DMS114 treated with DMSO at 0.1 percent for 48 hours (cell line): ENCODE results near the gene ASB8.
"Not testable (repeated sequence)": the region's sequence is repeated elsewhere in the genome, so short reads cannot be mapped to it uniquely, and the experiment has no call there.

ENCODE experiments used
- DNase-seq: peaks from one replicate; lab custom pipeline; 2025; ENCODE audit not compliant: unreplicated experiment; lab: John Stamatoyannopoulos, UW

ASB8 gene

DNA sequence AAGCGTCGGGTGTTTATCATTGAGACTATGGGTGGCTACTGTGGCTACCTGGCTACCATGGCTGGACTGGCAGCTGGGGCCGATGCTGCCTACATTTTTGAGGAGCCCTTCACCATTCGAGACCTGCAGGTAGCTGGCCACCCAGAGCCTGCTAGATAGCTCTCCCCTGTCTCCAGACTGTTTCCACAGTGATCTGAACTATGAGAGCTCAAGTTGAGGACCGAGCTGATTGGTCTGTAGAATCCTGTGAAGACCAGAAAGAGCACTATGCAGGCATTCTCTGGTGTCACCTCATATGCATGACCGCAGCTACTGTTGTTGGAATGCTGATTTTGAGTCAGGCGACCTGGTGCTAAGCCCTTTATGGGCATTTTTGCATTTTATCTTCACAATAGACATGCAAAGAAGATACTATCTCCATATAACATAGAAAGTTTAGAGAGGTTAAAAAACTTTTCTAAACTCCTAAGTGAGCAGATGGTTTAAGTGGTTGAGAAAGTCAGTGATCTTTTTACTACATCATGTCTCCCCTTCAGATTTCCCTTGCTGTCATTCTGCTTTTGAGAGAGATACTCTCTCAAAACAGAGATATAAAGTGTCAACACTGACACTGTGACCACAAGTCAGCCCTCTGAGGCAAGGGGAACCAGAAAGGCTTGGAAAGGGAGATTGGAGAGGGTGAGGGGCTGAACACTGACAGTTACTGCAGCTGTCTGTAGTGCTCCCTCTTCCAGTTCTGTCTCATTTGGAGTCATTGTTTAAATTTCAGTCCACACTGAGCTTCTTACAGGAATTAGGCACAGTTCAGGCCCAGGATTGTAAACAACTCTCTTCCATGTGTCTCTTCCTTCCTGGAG is 14.3 kb downstream of the ASB8 start:
- no peak for DNase-seq

GRCh38 chr12:48135027-48135426 is 22.3 kb downstream of the ASB8 start:
- DNase-seq = no peak

GRCh38 chr12:48132826-48133225 is 24.5 kb downstream of the ASB8 start:
- no peak for DNase-seq

DNA sequence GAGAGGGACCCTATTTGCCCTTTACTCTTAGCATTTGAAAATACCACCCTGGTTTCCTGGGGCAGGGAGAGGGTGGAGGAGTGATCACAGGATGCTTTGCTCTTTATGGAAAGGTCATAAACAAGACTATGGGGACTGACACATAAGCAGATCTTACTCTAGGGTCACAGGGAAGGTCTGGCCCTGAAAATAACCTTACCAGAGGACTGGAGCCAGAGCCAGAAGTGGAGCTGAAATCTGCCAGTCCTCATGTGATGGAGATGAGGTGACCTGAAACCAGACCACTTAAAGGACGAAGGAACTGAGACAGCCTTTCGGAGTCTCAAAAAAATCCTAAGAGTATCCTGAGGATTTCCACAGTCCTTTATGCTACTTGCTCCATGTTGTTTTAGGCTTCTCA is 25.8 kb downstream of the ASB8 start:
- no peak for DNase-seq

- DNase-seq = no peak
Observed at GRCh38 chr12:48129376-48129775, 27.9 kb downstream of the ASB8 start.

- no peak for DNase-seq
Observed at GRCh38 chr12:48128800-48129199, 28.5 kb downstream of the ASB8 start.

DNA sequence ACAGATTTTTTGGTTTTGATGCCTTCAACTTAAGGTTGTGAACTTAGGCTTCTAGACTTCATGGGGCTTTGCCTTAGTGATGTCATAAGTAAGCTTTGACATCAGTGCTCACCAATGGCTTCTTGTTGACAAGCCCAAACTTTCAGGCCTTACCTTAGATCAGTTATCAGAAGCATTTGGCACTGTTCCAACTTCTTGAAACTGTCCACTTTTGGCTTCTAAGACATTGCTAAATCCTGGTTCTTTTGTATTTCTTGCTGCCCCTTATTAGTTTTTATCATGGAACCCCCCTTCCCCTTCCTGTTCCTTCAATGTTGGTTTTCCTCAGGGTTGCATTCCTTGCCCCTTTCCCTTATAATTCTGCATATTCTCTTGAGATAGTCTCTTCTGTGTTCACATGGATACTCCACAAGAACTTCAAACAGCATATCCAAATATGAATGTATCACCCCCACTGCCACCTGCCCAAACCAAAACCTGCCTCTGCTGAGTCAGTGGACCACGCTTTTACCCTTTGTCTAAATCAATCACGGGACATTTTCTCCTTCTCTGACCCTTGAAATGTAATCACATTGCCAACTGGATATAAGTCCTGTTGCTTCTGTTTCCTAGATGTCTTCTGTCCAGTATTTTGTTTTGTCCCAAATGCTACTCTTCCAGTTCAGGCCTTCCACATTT is 30.2 kb downstream of the ASB8 start:
- DNase-seq = no peak

DNA sequence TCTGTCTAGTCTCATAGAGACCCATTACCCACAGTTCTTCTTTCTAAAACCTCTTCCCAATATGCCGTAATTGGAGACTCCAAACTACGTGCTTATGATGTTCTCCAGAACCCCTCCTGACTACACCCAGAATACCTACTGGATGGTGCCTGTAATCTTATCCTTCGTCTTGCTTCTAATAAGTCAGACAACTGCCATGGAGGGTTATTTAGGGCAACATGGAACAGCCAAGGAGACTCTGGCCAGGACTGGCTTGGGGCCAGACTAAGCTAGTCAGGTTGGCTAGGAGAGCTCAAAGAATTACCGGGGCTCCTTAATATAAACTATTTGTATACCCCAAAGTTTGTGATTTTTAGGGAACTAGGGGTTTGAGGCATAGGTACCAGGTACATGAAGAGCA is 31.3 kb downstream of the ASB8 start:
- DNase-seq = no peak

GRCh38 chr12:48125542-48125941 is 31.8 kb downstream of the ASB8 start:
- not testable (repeated sequence) for DNase-seq

GRCh38 chr12:48123169-48123568 is 34.1 kb downstream of the ASB8 start:
- DNase-seq = no peak

DNA sequence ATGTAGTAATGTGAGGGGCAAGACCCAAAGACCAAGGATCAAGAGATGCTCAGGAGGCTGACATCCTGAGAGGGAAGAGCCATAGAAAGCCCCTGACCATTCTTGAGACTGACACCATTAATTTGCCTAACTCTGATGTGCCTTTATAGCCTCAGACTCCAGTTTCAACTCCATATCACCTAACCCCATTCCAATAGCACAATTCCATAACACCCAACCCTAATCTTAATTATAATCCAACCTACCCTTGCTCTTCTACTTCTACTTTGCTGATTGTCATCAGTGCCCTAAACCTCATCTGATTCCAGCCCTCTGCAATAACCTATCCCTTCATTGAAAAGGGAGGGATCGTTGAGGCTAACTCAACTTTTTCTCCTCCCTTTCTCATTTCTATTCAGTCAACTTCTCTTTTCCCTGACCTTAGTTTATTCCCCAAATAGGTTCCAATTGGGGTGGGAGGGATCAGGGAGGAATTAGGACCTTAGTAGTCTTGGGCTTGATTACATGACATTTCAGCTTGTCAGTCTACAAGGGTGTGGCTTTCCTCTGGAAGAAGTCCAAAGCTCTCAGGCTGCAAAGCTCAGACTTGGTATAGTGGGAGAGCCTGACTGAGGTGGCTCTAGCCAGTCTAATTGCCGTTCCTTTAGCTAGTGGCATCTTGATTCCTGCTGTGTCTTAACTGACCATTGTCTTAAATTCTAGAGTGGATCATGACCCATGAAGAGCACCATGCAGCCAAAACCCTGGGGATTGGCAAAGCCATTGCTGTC is 35.1 kb downstream of the ASB8 start:
- DNase-seq = no peak

DNA sequence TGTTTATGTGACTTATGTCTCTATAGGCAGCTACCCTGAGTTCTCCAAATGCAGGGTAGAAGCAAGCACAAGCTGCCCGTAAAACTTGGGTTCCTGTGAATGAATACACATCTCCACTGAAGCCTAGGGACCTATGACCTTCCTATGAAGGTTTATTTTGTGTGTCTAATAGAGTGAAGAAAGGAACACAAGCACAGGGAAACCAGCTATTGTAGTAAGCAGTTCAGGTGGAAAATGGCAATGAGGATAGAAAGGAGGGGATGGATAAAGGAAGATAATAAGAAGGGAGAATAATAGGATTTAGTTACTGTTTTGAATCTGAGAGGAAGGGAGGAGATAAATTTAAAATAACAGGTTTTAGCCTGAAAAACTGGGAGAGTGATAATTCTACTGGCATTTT is 35.8 kb downstream of the ASB8 start:
- DNase-seq = no peak

GRCh38 chr12:48119834-48120195 is 37.5 kb downstream of the ASB8 start:
- DNase-seq = no peak

DNA sequence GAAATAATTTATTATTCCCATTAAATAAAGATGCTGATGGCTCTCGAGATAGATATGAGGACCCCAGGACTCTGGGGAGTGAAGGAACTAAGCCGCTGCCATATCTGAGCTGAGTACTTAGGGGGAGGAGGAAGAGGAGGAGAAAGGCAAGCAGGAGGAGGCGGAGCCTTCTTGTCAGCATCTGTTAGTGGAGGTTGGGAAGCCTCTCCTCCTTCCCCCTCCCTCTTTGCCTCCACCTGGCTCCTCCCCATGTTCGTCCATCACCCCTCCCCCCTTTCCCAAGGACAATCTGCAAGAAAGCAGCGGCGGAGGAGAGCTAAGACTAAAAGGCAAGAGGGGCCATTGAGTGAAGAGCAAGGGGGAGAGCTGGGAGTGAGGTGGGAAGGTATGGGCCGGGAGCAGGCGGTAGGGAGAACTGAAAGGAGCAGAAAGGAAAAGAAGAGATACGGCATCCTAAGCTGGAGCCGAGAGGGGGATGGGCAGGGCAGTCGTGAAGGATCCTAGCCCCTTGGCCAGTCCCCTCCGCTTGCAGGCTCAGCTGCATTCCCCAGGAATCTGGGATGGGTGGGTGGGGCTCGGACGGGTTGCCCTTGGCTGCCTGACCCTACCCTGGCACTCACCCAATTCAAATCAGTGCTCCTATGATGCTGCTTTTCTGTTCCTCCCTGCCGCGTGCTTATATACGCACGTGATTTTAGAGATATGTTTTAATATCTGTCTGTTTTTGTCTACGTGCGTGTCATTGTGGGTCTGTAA is 38.1 kb downstream of the ASB8 start, which contains the start of gene PFKM:
Gene PFKM, plus strand, starts transcription at position 287 of the 756 bp plus-strand sequence. CDS start 3,411 bp downstream, outside the sequence.
- DNase-seq = peak; percentile 95

DNA sequence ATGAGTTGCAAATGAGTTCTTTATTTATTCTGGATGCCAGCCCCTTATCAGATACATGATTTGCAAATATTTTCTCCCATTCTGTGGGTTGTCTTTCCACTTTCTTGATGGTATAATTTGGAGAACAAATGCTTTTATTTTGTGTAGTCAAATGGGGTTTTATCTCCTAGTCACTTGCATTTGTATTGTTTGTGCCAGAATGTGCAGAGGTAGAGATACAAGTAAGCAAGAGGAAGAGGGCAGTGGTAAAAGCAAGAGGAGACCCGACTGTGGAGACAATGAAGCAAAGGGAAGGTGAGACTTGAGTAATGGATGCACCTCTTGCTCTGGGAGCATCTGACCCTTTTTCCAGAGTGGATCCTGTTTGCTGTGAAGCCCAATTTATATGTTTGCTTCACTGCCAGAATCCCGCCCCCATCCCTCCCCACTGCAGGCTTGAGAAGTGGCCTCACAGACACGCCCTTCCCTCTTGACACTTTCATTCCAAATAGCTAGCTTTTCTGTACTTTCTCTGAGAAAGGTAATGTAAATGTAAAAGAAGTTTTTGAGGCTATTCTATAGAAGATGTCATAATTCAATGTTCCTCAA is 38.9 kb downstream of the ASB8 start:
- no peak for DNase-seq

DNA sequence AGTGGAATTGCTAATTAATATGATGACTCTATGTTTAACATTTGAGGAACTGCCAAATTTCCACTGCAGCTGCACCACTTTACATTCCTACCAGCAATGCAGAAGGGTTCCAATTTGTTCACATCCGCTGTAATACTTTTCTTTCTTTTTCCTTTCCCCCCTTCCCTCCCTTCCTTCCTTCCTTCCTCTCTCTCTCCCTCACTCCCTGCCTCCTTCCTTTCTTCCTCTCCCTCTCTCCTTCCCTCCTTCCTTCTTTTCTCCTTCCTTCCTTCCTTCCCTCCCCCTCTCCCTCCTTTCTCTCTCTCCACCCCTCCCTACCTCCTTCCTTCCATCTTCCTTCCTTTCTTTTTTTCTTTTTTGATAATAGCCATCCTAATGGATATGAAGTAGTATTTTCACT is 41.4 kb downstream of the ASB8 start:
- no peak for DNase-seq

DNA sequence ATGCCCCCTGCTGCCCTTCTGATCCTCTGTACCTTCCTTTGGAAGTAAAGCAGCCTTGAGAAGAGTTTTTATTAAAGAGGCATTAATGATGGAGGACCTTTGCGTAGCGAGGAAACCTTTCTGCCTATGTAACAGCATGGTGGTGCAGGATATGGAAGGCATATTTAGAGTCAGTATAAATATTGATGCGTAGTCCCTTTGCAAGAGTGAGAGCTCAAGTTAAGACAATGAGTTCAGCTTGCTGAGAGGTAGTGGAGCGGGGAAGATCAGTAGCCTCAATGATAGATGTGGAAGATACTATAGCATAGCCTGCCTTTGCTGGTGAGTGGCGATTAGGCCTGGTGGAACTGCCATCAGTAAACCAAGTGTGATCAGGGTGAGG is 46.0 kb downstream of the ASB8 start:
- not testable (repeated sequence) for DNase-seq

DNA sequence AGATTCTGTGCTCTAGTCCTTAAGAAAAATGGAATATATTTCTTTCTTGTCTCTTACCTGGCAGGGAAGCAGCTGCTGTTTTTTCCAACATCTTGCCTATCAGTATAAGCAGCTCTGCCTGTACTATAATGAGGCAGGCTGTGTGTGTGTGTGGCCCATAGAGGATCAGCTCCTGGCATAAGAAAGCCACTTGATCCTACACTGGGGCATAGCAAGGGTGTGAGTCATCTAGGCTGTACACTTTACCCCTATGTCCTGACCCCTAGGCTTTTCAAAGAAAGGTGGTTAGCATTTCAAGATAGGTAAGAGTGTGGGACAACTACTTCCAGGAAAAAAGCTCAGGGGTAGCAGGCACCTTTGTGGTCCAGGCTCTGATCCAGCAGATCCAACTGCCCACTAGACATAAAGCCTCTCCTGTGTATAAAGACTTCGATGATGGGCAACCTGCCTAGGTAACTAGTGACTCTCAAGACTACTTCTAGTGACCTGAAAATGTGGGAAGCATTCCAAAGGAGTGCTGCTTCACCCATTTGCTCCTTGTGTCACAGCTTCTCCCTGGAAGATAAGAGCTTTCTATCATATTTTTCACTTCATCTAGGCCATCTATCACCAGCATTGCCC is 46.5 kb downstream of the ASB8 start:
- no peak for DNase-seq

DNA sequence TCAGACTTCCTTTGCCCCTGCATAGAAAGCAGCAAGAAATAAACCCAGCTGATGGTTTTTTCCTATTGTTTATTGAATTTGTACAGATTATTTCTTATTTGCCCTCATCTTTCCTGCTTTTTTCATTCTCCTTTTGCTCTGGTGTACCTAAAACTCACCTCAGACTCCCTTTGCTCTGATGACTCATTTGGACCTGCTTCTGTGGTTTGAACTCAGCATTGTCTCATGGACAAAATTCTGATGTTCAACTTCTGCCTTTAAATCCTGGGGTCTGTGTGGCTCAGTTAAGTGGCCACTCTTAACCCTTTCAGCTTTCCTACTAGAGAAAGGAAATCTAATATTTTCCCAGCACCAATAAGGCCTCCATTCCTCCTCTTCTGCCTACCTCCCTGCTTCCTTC is 47.9 kb downstream of the ASB8 start:
- no peak for DNase-seq
